Globus pallidus (tissue), 1 donor: Measurements from ENCODE around the gene ATP1B2.
A peak's percentile ranks its signal among the peaks of the same experiment; 100 is the strongest.
"Not testable (repeated sequence)": the region's sequence is repeated elsewhere in the genome, so short reads cannot be mapped to it uniquely, and the experiment has no call there.

Experiments used
- DNase-seq: peaks from one replicate; pipeline ENCODE4 v3.0.0-alpha.2; 2015; ENCODE audit warnings: low spot score

The ATP1B2 gene, protein sequence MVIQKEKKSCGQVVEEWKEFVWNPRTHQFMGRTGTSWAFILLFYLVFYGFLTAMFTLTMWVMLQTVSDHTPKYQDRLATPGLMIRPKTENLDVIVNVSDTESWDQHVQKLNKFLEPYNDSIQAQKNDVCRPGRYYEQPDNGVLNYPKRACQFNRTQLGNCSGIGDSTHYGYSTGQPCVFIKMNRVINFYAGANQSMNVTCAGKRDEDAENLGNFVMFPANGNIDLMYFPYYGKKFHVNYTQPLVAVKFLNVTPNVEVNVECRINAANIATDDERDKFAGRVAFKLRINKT

DNA sequence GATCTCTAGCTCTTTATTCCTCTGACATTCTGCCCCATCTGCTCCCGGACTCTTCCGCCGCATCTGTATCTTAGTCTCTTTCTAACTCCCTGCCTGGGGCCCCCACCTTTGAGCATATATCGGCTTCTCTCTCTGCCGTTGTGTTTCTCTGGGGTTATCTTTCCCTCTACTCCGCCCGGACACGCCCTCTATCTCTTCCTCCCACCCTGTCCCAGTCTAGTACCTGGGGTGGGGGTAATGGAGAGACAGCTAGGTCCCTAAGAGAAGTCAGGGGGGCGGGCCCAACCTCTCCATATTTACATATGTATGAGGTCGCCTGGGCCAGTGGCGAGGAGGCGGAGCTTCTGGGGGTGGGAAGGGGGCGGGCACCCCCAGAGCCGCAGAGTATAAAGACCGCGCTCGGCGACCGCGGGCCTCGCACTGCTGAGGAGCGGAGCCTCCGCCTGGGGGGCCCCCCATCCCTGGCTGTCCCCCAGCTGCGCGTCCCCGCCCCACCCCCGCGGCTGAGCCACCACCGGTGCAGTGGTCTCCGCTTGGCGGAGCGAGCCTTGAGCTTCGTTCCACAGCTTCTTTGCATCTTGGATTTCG, at the start of gene ATP1B2:
Gene ATP1B2, plus strand, starts transcription at position 418 of the 588 bp plus-strand sequence. CDS start 593 bp downstream, outside the sequence.
- peak; percentile 67 for DNase-seq

DNA sequence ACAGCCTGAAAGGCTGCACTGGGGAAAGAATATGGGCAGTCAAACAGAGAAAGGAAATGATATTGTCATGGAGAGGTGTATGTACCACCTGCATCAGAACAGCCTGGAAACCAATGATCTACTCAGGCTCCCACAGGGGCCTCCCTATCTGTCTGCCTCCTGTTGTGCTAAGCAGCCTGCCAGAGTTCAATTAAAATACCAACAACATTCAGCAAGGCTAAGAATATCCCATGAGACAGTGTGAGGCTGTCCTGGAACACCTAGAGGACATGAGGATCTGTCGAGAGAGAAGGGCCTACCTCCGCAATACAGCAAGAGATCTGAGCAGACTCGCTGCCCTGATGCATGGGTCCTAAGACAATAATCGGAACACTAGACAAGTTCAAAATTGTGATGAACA, 44.4 kb upstream of the ATP1B2 start:
- no peak for DNase-seq

DNA sequence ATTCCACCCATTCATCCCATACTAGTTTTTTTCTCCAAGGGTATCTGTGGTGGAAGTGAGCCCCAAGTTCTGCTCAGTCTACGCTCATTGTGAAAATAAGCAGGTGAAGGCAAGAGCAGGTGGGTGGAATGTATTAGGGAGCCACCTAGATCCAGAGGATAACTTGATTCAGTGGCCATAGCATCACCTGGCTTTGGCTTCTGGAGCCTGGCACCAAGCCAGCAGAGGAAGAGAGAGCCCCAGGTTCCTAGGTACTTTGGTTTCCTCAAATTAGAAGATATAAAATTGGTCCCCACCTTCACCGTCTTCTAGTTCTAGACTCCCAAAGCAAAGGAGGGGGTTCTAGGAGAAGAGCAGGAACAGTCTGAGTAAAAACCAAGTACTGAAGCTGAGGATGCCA, 40.1 kb upstream of the ATP1B2 start:
- no peak for DNase-seq

DNA sequence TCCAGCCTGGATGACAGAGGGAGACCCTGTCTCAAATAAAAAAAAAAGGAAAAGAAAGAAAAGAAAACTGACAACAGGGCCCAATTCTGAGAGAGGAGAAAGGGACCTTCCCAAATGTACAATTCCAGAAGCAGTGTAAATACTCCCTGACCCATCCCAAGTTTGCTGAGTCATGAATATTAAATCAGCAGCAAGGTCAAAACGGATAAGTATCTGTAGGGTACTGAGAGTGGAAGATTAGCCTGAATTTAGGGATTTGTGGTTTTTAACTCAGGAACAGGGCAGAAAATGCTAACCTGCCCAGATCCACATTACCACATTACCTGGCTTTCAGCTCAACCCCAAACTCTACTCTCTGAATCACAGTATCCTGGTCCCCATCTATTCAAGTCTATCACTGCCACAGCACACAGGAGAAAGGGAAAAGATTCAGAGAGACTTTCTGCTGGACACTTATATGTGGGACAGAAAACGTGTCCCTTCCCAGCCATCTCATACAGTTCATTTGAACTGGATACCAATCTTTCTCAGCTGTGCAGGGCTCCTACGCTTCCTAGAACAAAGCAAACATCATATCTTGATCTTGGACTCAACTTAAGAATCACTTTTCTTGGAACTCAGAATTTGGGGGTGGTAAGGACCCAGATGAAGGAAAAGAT, 39.0 kb upstream of the ATP1B2 start:
- no peak for DNase-seq

DNA sequence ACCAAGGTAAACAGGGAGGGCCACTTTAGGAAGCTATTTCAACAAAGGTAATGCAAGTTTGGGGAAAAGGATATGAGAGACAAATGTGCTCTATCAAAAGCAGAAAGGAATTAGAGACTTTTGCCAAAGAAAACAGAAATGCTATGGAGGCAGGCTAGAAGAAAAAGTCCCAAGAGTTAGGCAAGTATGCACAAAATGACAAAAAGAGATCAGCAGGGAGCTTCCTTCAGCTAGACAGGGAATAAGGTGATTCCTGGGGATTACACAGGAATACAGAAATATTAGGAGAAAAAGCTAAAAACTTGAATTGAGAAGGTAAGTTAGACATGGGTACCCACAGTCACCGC, 38.5 kb upstream of the ATP1B2 start:
- no peak for DNase-seq

DNA sequence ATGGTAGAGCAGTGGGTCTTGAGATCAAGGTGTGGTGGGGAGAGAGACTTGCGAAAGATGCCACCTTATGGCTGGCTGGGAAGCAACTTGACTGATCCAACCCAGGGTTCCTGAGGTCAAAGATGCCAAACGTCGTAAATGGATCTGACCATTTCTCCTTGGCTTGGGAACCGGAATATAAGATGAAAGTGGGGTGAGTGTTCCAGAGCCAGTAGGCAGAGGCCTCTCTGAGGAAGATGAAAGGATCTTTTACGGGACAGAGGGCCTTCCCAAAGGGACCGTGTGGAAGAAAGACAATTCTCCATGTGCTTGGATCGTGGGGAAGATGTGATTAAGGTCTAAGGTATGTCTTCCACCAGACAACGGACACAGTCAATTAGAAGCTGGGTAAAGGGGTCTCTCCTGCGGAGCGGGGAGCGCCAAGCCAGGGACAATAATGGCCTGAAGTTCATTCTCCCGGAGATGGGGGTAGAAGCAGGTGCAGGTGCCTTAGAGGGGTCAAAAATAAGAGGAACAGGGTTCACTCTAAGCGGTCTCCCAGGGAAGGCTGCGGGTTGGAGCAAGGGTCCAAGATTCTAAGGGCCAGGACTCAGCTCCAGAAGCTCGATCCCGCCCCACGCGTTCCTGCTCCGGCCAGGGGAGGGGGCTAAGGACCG, 36.8 kb upstream of the ATP1B2 start:
- DNase-seq: no peak

DNA sequence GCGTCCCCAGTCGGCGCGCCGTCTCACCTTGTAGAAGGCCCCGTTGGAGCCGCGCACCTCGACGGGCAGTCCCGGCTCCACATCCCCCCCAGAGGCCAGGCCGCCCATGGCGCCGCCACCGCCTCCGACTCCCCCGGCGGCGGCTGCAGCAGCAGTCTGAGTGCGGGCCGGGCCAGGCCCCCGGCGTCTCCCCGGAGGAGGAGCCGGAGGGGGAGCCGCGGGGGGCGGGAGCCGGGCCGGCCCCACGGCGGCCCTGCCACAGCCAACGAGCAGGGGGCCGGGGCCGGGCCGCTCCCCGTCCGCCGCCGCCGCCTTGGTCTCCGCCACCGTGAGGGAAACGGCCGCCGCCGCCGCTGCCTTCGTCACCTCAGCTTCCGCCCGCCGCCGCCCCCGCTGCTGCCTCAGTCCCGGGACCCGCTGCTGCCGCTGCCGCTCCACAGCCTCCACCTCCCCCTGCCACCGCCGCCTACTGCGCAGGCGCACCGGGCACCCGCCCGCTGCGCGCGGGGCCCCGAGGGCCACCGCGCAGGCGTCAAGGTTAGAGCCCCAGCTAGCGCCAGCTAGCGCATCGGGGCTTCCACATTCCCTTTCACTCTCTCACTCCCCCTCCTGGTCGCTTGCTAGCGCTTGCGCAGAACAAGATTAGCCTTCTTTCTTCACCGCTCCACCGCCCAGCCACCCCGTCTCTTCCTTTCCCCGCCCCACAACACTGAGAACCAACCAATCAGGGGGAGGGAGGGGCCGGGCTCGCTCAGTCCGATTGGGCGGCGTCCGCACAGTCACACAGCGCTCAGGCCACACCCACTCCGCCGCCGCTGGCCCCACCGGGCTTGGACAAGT, 36.1 kb upstream of the ATP1B2 start, which contains the start of gene FXR2:
Gene FXR2, minus strand, starts transcription at position 473 of the 840 bp plus-strand sequence. Its CDS starts 365 bp downstream, at position 108.
- DNase-seq: peak; percentile 100

DNA sequence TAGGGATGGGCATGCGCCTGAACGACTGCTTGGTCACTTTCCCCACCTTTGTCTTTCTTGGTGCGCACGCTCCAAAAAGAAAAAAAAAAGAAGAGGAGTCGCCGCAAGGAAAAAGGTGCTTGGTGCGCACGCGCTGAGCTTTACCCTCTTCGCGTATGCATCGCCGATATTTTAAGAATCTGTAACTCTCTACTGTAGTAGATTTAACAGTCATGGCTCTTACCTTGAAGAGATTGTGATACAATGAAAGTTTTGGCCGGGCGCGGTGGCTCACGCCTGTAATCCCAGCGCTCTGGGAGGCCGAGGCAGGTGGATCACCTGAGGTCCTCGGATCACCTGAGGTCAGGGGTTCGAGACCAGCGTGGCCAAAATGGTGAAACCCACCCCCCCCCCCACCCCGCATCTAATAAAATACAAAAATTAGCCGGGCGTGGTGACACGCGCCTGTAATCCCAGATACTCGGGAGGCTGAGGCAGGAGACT, 35.4 kb upstream of the ATP1B2 start:
- DNase-seq: no peak

DNA sequence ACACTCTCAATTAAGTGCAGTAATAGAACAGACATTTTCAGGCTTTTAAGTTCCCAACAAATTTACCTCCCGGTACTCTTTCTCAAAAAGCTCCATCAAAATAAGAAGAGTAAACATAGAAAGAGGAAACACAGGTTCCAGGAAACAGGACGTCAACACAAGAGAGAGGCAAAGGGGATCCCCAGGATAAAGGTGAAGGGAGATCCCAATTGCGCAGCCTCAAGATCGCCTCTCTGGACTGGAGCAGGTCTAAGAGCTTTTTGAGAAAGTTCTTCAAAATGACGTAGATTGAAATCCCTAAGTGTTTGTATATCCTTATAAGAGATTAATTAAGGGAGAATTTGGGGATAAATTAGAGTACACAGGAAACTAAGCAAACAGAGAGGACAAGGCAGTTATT, 32.1 kb upstream of the ATP1B2 start:
- DNase-seq: no peak

DNA sequence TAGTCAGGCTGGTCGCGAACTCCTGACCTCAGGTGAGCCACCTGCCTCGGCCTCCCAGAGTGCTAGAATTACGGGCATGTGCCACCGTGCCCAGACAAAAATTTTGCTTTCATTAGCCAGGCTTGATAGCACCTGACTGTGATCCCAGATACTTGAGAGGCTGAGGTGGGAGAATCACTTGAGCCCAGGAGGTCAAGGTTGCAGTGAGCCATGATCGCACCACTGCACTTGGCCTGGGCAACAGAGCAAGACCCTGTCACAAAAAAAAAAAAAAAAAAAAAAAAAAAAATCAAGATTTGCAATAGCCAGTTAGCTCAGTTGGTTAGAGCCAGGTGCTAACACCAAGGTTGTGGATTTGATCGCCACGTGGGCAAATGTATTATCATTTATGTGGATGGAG, 29.9 kb upstream of the ATP1B2 start:
- DNase-seq: no peak

DNA sequence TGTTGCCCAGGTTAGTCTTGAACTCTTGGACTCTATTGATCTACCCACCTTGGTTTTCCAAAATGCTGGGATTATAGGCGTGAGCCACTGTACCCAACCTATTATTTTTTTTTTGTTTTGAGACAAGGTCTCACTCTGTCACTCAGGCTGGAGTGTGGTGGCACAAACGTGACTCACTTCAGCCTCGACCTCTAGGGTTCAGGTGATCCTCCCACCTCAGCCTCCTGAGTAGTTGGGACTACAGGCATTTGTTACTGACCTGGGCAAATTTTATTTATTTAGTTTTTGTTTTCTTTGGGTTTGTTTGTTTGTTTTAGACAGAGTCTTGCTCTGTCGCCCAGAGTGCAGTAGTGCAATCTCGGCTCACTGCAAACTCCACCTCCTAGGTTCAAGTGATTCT, 27.1 kb upstream of the ATP1B2 start:
- DNase-seq: no peak

DNA sequence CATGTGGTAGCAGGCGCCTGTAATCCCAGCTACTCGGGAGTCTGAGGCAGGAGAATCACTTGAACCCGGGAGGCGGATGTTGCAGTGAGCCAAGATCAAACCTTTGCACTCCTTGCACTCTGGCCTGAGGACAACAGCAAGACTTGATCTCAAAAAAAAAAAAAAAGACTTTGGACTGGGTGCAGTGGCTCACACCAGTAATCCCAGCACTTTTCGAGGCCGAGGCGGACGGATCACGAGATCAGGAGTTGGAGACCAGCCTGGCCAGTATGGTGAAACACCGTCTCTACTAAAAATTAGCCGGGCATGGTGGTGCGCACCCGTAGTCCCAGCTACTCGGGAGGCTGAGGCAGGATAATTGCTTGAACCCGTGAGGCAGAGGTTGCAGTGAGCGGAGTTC, 25.0 kb upstream of the ATP1B2 start:
- DNase-seq: not testable (repeated sequence)

DNA sequence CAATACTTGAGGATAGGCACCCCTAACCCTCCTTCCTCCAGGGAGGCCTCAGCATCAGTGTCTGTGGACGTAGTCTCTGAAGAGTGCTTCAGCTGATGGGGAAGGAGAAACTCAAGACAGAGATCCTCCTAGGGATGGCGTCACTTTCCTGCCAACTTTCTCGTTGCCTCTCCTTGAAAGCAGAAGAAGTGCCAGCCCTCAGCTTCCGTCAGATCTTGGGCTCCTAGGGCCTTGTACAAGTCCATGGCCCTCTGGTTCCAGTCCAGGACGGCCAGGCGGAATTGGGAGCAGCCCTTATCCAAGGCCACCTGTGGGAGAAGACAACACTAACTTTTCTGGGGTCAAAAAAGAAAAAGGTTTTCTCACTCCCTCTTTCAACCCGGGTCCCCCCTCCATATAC, 24.4 kb upstream of the ATP1B2 start:
- peak; percentile 45 for DNase-seq

DNA sequence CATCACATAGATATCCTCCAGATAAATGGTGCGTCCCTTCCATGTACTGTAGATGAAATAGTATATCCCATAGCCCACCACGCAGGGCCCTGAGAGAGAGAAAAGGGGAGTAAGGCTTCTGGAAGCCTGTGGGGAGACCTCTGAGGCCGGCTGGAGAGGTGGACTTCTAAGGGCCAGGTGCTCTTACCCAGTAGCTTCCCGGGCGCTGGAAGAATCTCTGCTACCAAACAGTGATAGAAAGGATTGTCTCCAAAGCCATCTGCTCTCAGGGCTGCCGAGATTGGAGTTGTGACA, 23.8 kb upstream of the ATP1B2 start:
- no peak for DNase-seq

DNA sequence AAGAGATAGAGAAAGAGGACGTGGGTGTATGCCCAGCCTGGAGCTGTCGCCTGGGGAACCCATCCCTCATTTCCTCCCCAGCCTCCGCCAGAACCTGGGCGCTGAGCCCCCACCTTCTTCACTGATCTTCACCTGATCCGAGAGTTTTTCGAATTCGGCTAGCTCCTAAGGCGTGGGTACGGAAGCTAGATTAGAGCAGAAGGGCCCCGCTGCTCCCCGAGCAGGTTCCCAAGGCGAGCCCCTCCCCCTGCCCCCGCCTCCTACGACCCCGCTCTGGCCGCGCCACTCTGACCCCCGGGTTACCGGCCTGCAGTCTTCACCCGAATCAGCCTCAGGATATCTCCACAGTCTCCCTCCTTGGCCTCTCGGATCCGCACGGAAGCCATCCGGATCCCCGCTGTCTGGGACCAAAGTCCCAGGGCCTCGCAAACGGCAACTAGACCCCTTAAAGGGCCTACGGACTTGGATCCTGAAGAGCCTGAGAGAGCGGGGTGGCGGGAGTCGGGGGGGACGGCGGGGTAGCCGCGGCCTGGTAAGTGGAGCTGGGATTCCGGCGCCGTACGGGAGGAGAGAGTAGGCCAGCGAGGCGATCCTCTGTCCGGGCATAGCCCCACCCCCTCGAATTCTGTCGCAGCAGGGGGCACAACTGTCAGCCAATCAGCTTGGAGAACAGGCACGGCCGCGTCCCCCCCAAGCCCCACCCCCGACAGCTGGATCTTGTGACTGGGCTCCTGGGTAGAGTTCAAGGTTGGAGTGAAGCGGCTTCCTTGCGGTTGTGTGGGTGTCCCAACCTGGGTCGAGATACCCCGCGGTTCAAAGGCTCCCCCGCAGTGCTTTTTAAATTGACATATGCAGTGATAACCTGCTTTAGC, 23.2 kb upstream of the ATP1B2 start, which contains the start of gene SAT2:
Gene SAT2, minus strand, starts transcription at position 572 of the 872 bp plus-strand sequence. Its CDS starts 186 bp downstream, at position 386.
- peak; percentile 96 for DNase-seq

DNA sequence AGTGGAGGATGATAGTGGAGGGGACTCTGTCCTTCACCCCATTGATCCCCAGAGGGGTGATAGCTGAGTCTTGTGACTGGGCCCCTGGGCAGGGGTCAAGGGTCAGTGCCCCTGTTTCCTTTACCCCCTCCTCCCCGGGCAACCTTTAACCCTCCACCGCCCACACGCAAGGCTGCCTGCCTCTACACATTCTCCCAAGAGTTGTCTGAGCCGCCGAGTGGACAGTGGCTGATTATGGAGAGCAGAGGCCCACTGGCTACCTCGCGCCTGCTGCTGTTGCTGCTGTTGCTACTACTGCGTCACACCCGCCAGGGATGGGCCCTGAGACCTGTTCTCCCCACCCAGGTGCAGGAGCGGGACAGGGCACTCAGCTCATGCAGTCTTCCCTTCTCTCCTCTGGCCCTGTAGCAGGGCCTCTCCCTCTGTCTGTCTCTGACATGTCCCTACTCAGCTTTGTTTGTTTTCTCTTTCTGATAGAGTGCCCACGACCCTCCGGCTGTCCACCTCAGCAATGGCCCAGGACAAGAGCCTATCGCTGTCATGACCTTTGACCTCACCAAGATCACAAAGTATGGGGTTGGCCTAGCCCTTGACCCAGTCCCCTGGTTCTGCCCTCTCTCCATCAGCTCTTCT, 20.7 kb upstream of the ATP1B2 start, which contains the start of gene SHBG:
Gene SHBG, plus strand, starts transcription at position 197 of the 633 bp plus-strand sequence. Its CDS starts 38 bp downstream, at position 235.
- DNase-seq: no peak

DNA sequence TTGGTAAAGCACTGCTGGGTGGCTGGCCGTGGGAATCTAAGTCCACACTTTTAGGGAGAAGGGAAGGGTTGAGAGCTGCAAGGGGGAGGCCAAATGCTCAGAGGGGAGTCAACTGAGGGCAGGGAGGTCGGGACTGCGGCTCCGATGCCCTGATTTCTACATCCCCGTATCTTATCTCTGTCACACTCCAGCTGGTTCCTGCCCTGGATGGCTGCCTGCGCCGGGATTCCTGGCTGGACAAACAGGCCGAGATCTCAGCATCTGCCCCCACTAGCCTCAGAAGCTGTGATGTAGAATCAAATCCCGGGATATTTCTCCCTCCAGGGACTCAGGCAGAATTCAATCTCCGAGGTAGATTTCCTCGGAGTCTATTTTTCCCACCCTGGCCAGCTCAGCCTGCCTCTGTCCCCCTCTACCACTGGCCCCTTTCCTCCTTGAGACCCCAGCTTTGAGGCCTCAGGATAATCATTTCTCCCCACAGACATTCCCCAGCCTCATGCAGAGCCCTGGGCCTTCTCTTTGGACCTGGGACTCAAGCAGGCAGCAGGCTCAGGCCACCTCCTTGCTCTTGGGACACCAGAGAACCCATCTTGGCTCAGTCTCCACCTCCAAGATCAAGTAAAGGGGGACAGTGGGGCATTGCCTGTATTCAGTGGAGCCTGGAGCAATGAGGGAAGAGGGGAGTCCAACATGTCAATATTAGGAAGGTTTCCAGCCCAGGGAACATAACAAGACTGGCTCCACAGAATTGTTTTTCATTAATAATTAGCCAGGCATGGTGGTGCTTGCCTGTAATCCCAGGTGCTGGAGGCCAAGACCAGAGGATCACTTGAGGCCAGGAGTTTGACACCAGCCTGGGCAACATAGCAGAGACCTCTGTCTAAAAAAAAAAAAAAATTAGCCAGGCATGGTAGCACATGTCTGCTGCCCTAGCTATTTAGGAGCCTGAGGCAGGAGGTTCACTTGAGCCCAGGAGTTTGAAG, 19.0 kb upstream of the ATP1B2 start:
- DNase-seq: no peak

DNA sequence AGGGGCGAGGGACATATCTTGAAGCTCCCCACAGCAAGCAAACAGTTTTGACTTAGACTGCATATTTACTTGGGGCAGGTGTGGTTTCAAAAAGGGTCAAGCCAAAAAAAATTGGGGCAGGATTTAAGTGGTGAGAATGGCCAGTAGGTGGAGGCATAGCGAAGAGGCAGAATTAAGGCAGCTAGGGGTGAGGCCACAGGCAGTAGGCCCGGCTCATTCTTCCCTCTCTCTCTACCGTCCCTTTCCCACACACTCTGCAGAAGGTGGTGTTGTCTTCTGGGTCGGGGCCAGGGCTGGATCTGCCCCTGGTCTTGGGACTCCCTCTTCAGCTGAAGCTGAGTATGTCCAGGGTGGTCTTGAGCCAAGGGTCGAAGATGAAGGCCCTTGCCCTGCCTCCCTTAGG, 18.2 kb upstream of the ATP1B2 start:
- DNase-seq: no peak

DNA sequence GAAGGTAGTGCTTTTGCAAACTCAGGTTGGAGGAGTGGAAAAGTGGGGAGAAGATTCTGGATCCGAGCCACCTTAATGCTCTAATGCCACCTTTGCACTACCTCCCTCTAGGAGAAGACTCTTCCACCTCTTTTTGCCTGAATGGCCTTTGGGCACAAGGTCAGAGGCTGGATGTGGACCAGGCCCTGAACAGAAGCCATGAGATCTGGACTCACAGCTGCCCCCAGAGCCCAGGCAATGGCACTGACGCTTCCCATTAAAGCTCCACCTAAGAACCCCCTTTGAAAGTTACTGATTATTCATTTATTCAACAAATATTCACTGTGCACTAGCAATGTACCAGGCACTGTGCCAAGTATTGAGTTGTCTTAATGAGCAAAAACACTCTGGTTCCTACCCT, 17.6 kb upstream of the ATP1B2 start:
- no peak for DNase-seq
